Measurements from ENCODE around the gene CA10.

DNA sequence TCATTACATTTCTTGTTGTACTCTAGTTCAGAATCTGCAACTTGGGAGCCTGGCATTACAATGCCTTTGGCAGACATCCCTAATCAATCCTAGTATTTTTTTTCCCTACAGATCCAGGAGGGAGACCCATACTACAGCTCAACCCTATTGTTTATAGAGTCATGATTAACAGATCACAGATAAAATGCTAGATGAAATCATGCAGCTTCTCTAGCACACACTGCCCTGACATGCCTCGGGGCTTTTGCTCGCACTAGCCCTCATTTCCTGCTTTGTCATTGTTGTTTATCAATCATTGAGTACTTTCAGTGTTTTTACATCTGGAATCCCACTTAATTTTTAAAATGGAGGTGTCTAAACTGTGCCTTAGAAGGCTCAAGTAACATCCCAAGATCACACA lies 412.5 kb downstream of the CA10 start:
- no peak for TF ChIP-seq CTCF (IDR thresholded peaks at IDR 0.05 in 2 of 3, conservative IDR thresholded peaks at IDR 0.05 in 1 of 3; ENCODE audit: insufficient read depth in 2 of 3, low read depth in 1 of 3, low read length in 3 of 3)
- no peak for TF ChIP-seq RFX5 (IDR thresholded peaks at IDR 0.05; ENCODE audit: low read depth, low read length)
- no peak for TF ChIP-seq FOXP1 (CRISPR knock-in tag; IDR thresholded peaks at IDR 0.05)
- TF ChIP-seq SIX5 (IDR thresholded peaks at IDR 0.05; ENCODE audit: borderline replicate concordance in 1 of 2, insufficient read depth in 1 of 2, low read depth in 1 of 2, low read length in 2 of 2): no peak
- TF ChIP-seq, protein P1, sequence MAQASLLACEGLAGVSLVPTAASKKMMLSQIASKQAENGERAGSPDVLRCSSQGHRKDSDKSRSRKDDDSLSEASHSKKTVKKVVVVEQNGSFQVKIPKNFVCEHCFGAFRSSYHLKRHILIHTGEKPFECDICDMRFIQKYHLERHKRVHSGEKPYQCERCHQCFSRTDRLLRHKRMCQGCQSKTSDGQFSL (CRISPR knock-in tag; IDR thresholded peaks at IDR 0.05): no peak
- TF ChIP-seq, protein P1 (tag; IDR thresholded peaks at IDR 0.05): no peak
- TF ChIP-seq FOXA1 (IDR thresholded peaks at IDR 0.05; ENCODE audit: borderline replicate concordance): no peak
- no peak for TF ChIP-seq SMC3 (conservative IDR thresholded peaks at IDR 0.05; ENCODE audit: insufficient read depth, low read depth, low read length)
- no peak for TF ChIP-seq CBX3 (IDR thresholded peaks at IDR 0.05; ENCODE audit: borderline replicate concordance in 1 of 2, low read length in 2 of 2)
- no peak for TF ChIP-seq HNRNPH1 (optimal IDR thresholded peaks at IDR 0.05; ENCODE audit: low read depth, low read length)
- TF ChIP-seq, protein P2, sequence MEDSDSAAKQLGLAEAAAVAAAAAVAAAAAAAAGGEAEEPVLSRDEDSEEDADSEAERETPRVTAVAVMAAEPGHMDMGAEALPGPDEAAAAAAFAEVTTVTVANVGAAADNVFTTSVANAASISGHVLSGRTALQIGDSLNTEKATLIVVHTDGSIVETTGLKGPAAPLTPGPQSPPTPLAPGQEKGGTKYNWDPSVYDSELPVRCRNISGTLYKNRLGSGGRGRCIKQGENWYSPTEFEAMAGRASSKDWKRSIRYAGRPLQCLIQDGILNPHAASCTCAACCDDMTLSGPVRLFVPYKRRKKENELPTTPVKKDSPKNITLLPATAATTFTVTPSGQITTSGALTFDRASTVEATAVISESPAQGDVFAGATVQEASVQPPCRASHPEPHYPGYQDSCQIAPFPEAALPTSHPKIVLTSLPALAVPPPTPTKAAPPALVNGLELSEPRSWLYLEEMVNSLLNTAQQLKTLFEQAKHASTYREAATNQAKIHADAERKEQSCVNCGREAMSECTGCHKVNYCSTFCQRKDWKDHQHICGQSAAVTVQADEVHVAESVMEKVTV (CRISPR knock-in tag; IDR thresholded peaks at IDR 0.05): no peak
- TF ChIP-seq ZNF146 (CRISPR knock-in tag; IDR thresholded peaks at IDR 0.05; ENCODE audit: unreplicated experiment): no peak
- TF ChIP-seq ZNF3 (CRISPR knock-in tag; IDR thresholded peaks at IDR 0.05): no peak

All from K562 (cell line).